ENCODE results near the gene SLC8B1.

DNA sequence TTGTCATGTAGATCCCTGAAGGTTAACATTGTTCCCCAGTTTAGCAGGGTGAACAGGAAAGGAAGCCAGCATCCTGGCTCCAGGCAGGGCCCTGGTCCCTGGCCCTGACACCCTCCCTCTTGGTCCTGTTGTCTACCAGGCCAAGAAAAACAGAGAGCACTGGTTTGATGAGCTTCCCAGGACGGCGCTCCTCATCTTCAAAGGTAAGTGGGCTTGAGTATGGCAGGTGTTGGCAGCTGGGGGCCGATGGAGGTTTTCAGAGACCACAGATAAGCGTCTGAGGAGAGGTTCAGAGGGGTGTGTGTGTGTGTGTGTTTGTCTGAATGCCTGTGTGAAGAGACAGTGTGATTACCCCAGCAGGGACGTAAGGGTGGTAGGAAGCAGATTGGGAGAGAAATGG, 56.3 kb downstream of the SLC8B1 start:
- TF ChIP-seq, protein P1, sequence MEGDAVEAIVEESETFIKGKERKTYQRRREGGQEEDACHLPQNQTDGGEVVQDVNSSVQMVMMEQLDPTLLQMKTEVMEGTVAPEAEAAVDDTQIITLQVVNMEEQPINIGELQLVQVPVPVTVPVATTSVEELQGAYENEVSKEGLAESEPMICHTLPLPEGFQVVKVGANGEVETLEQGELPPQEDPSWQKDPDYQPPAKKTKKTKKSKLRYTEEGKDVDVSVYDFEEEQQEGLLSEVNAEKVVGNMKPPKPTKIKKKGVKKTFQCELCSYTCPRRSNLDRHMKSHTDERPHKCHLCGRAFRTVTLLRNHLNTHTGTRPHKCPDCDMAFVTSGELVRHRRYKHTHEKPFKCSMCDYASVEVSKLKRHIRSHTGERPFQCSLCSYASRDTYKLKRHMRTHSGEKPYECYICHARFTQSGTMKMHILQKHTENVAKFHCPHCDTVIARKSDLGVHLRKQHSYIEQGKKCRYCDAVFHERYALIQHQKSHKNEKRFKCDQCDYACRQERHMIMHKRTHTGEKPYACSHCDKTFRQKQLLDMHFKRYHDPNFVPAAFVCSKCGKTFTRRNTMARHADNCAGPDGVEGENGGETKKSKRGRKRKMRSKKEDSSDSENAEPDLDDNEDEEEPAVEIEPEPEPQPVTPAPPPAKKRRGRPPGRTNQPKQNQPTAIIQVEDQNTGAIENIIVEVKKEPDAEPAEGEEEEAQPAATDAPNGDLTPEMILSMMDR (IDR thresholded peaks at IDR 0.05 in 2 of 3, conservative IDR thresholded peaks at IDR 0.05 in 1 of 3; ENCODE audit: insufficient read depth in 2 of 3, low read depth in 1 of 3, low read length in 3 of 3), result no peak
- no peak for TF ChIP-seq SAFB2 (IDR thresholded peaks at IDR 0.05; ENCODE audit: borderline replicate concordance, low read depth, low read length, severe bottlenecking)
- TF ChIP-seq, protein P2, sequence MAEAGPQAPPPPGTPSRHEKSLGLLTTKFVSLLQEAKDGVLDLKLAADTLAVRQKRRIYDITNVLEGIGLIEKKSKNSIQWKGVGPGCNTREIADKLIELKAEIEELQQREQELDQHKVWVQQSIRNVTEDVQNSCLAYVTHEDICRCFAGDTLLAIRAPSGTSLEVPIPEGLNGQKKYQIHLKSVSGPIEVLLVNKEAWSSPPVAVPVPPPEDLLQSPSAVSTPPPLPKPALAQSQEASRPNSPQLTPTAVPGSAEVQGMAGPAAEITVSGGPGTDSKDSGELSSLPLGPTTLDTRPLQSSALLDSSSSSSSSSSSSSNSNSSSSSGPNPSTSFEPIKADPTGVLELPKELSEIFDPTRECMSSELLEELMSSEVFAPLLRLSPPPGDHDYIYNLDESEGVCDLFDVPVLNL (CRISPR knock-in tag; IDR thresholded peaks at IDR 0.05; ENCODE audit: low read depth), result no peak
- TF ChIP-seq, protein P3, sequence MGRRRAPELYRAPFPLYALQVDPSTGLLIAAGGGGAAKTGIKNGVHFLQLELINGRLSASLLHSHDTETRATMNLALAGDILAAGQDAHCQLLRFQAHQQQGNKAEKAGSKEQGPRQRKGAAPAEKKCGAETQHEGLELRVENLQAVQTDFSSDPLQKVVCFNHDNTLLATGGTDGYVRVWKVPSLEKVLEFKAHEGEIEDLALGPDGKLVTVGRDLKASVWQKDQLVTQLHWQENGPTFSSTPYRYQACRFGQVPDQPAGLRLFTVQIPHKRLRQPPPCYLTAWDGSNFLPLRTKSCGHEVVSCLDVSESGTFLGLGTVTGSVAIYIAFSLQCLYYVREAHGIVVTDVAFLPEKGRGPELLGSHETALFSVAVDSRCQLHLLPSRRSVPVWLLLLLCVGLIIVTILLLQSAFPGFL (CRISPR knock-in tag; IDR thresholded peaks at IDR 0.05), result no peak

Data from K562 (cell line).